D721Med (cell line): ENCODE results near the gene CPSF7.
"Not testable (repeated sequence)": the region's sequence is repeated elsewhere in the genome, so short reads cannot be mapped to it uniquely, and the experiment has no call there.

ENCODE experiments used
- DNase-seq: peaks from one replicate; pipeline ENCODE4 v3.0.0; 2011; ENCODE audit warnings: low spot score; ENCODE audit not compliant: insufficient read length
- FAIRE-seq: peaks from 2 replicates; lab custom pipeline; 2011; peaks lifted over from hg19 to GRCh38; lab: Jason Lieb, UNC
- TF ChIP-seq, protein P1 (sequence below): IDR thresholded peaks from 2 replicates; pipeline ENCODE4 v1.5.1; 2012; ENCODE audit warnings: mild to moderate bottlenecking, control low read depth; ENCODE audit not compliant: insufficient read depth; ENCODE audit errors: missing control alignments

CPSF7 gene

DNA sequence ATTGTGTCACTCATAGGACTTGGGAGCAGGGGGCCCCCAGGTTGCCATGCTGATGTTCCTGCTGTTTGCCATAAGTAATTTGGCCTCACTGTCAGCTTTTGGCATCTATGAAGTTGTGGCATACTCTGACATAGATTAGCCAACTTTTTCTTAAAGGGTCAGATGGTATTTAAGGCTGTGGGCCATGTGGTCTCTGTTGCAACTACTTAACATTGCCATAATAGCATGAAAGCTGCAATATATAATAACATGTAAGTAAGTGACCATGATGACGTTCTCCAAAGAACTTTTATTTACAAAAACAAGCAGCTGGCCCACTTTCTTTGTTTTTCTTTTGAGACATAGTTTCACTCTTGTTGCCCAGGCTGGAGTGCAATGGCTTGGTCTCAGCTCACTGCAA is 39.6 kb downstream of the CPSF7 start:
- TF ChIP-seq, protein P1, sequence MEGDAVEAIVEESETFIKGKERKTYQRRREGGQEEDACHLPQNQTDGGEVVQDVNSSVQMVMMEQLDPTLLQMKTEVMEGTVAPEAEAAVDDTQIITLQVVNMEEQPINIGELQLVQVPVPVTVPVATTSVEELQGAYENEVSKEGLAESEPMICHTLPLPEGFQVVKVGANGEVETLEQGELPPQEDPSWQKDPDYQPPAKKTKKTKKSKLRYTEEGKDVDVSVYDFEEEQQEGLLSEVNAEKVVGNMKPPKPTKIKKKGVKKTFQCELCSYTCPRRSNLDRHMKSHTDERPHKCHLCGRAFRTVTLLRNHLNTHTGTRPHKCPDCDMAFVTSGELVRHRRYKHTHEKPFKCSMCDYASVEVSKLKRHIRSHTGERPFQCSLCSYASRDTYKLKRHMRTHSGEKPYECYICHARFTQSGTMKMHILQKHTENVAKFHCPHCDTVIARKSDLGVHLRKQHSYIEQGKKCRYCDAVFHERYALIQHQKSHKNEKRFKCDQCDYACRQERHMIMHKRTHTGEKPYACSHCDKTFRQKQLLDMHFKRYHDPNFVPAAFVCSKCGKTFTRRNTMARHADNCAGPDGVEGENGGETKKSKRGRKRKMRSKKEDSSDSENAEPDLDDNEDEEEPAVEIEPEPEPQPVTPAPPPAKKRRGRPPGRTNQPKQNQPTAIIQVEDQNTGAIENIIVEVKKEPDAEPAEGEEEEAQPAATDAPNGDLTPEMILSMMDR: no peak
- FAIRE-seq (no peak), DNase-seq (no peak)

DNA sequence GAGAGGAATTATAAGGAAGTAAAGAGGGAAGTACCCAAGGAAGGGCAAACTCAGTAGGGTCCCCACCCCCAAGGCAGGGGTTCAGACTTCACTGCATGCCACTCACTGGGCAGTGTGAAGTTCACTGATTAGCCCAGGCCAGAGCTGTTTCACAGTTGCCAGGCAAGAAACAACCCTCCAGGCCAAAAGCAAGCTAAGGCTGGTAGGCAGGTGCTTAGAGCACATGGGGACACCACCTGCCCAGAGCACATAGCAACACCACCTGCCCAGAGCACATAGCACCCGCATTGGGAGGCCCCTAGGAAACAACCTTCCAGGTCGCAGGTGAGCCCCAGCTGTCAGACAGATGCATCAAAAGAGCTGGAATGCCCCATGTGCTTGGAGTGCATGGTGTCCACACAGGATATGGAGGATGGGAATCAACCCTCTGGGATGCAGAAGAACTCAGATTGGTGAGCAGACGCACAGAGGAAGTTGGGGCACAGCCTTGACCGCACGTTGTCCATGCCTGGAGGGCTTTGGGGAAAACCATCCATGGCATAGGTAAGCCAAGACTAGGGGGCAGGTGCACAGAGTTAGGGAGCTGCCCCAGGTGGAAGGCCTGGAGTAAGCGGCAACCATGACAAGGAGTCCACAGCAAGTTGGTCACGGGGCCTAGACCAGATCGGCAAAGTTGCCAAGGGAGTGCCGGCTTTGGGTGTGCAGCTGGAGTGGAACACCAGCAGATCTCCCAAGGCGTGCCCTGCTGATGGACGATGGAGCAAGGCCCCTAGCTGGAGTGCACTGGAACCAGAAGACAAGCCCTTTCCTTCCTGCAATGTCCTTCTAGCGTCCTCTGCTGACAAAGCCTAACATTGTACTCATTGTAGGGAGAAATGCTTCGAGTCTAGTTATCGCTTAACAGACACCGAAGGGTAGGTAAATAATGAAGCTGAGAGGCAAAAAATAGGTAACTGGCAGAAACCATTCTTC is 45.2 kb downstream of the CPSF7 start:
- DNase-seq (no peak), FAIRE-seq (no peak)
- TF ChIP-seq, protein P1: peak; percentile 36

DNA sequence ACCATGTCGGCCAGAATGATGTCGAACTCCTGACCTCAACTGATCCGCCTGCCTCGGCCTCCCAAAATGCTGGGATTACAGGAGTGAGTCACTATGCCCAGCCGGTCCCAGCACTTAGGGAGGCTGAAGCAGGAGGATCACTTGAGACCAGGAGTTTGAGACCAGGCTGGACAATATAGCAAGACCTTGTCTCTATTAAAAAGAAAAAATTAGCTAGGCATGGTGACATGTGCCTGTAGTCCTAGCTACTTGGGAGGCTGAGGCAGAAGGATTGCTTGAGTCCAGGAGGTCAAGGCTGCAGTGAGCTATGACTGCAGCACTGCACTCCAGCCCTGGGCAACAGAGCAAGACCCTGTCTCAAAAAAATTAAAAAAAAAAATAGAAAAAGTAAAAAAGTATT is 45.9 kb downstream of the CPSF7 start:
- DNase-seq, FAIRE-seq: not testable (repeated sequence)

DNA sequence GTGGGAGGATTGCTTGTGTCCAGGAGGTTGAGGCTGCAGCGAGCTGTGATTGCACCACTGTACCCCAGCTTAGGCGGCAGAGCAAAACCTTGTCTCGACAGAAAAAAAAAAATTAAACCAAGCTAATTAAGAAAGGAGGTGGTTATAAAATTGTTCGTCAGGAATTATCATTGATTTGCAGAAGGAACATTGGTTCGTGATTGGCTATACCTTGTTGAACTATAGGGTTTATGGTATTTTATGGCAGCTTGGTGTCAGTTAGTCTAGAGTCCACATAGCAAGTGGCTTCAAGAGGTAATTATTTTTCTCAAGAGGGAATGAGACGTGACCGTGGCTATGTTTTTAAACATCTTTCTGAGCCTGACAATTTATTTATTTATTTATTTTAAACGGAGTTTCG is 48.9 kb downstream of the CPSF7 start:
- FAIRE-seq (no peak), DNase-seq (no peak)
- TF ChIP-seq, protein P1: no peak

DNA sequence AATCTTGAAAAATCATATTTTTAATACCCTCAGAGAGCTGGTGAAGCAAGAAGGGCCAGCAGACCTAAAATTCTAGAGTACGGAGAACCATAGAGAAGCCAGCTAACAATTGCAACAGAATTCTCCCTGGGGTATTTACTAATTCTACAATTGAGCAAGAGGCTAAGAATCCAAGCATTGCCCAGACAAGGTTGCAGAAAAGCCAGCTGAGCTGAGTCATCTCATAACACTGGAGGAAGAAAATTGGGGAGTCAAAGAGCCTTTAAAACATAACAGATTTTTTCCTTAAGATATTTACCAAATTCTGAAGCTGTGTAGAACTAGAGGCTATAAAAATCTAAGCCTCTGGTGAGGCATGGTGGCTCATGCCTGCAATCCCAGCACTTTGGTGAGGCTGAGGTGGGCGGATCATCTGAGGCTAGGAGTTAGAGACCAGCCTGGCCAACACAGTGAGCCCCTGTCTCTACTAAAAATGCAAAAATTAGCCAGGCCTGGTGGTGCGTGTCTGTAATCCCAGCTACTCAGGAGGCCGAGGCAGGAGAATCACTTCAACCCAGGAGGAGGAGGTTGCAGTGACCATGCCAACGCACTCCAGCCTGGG is 51.0 kb downstream of the CPSF7 start:
- FAIRE-seq: no peak
- DNase-seq: no peak
- TF ChIP-seq, protein P1: no peak

DNA sequence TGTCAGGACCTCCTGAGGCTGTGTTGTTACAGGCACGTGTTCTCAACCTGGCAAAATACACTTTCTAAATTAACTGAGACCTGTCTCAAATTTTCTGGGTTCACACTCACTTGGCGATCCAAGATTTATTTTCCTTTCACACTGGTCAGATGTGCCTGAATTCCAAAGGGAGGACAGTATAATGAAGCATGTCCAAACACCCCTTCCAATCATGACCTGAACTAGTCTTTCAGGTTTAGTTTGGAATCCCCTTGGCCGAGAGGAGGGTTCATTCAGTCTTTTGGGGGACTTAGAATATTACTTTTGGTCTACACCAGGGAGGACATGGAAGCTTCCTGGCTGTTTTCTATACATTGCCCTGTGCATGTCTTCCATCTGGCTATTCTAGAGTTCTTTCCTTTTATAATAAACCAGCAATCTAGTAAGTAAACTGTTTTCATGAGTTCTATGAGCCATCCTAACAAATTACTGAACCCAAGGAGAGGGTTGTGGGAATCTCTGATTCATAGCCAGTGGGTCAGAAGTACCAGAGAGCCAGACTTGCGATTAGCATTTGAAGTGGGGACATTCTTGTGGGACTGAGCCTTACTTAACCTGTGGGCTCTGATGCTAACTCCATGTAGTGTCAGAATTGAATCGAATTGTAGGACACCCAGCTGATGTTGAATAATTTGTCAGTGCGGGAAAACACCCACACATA is 52.2 kb downstream of the CPSF7 start:
- no peak for FAIRE-seq
- DNase-seq: no peak
- TF ChIP-seq, protein P1: no peak

DNA sequence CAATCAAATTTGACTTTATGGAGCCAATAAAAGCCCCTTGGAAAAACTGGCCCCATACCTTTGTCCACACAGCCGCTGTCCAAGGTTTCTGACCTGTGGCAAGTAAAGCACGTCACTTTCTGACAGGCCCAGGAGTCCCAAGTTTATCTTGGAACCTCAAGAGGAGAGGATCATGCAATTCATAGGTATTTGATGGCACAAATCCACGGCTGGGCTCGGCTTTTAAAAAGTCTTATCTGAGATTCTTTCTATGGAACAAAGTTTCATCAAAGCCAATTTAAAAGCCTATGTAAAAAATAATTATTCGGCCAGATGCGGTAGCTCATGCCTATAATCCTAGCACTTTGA is 54.0 kb downstream of the CPSF7 start:
- FAIRE-seq (no peak), DNase-seq (no peak)
- TF ChIP-seq, protein P1: no peak
